SK-N-SH treated with all-trans-retinoic acid at 6 μM for 48 hours (cell line): ENCODE data around the gene APLP1.
A peak's percentile ranks its signal among the peaks of the same experiment; 100 is the strongest.

Experiments
- ATAC-seq: fragments of 200-7000 bp; cut with Tn5 transposase; 3 replicates; pipeline ENCODE4 v1.9.1; 2020; ENCODE audit warnings: mild to moderate bottlenecking, moderate library complexity
- ARNTL ChIP-seq: fragments of 450-650 bp; formaldehyde crosslinking; IDR thresholded peaks from 2 replicates; pipeline ENCODE4 v1.5.0; 2020; ENCODE audit warnings: low read depth, mild to moderate bottlenecking, moderate library complexity, borderline replicate concordance
- BACH2 ChIP-seq: fragments of 250-450 bp; sonication (Bioruptor Pico); IDR thresholded peaks from 2 replicates; pipeline ENCODE4 v1.9.0; 2021; ENCODE audit warnings: mild to moderate bottlenecking, borderline replicate concordance
- CSDC2 ChIP-seq: fragments of 250-450 bp; sonication (Bioruptor Pico); IDR thresholded peaks from 2 replicates; pipeline ENCODE4 v1.5.0; 2020; ENCODE audit warnings: mild to moderate bottlenecking, moderate library complexity
- ESRRG ChIP-seq: fragments of 250-450 bp; sonication (Bioruptor Pico); IDR thresholded peaks from 2 replicates; pipeline ENCODE4 v1.6.1; 2021; ENCODE audit warnings: mild to moderate bottlenecking
- GLIS3 ChIP-seq: fragments of 250-450 bp; sonication (Bioruptor Pico); IDR thresholded peaks from 2 replicates; pipeline ENCODE4 v1.5.0; 2020; ENCODE audit warnings: mild to moderate bottlenecking, moderate library complexity
- ISL1 ChIP-seq: fragments of 250-450 bp; sonication (Bioruptor Pico); IDR thresholded peaks from 2 replicates; pipeline ENCODE4 v2.1.2; 2022; ENCODE audit warnings: mild to moderate bottlenecking, moderate library complexity
- OSR1 ChIP-seq: fragments of 250-450 bp; sonication (Bioruptor Pico); IDR thresholded peaks from 2 replicates; pipeline ENCODE4 v1.8.0; 2022; ENCODE audit warnings: moderate library complexity, mild to moderate bottlenecking, inconsistent platforms
- PPARA ChIP-seq: fragments of 250-450 bp; sonication (Bioruptor Pico); IDR thresholded peaks from 2 replicates; pipeline ENCODE4 v1.5.0; 2020; ENCODE audit warnings: mild to moderate bottlenecking, borderline replicate concordance
- RARB ChIP-seq: fragments of 250-450 bp; sonication (Bioruptor Pico); IDR thresholded peaks from 2 replicates; pipeline ENCODE4 v1.8.0; 2021; ENCODE audit warnings: mild to moderate bottlenecking, moderate library complexity
- TOX ChIP-seq: fragments of 250-450 bp; sonication (Bioruptor Pico); IDR thresholded peaks from 2 replicates; pipeline ENCODE4 v1.8.0; 2021; ENCODE audit warnings: mild to moderate bottlenecking, moderate library complexity, borderline replicate concordance
- ZC3H10 ChIP-seq: fragments of 250-450 bp; sonication (Bioruptor Pico); IDR thresholded peaks from 2 replicates; pipeline ENCODE4 v1.5.1; 2021; ENCODE audit warnings: mild to moderate bottlenecking, moderate library complexity
- ZFP3 ChIP-seq: fragments of 250-450 bp; sonication (Bioruptor Pico); IDR thresholded peaks from 2 replicates; pipeline ENCODE4 v1.5.0; 2020; ENCODE audit warnings: mild to moderate bottlenecking, moderate library complexity
- ZFP30 ChIP-seq: fragments of 450-650 bp; formaldehyde crosslinking; IDR thresholded peaks from 2 replicates; pipeline ENCODE4 v1.5.0; 2022; ENCODE audit warnings: mild to moderate bottlenecking, moderate library complexity
- ZNF8 ChIP-seq: fragments of 450-650 bp; formaldehyde crosslinking; IDR thresholded peaks from 2 replicates; pipeline ENCODE4 v1.5.0; 2020; ENCODE audit warnings: mild to moderate bottlenecking, moderate library complexity
- TF ChIP-seq, protein P1 (sequence below): fragments of 250-450 bp; sonication (Bioruptor Pico); IDR thresholded peaks from 2 replicates; pipeline ENCODE4 v1.5.1; 2020; ENCODE audit warnings: low read depth, mild to moderate bottlenecking, moderate library complexity
- TF ChIP-seq, protein P2 (sequence below): fragments of 250-450 bp; sonication (Bioruptor Pico); IDR thresholded peaks from 2 replicates; pipeline ENCODE4 v1.5.0; 2020; ENCODE audit warnings: mild to moderate bottlenecking, moderate library complexity
- TF ChIP-seq, protein P3 (sequence below): fragments of 250-450 bp; sonication (Bioruptor Pico); IDR thresholded peaks from 2 replicates; pipeline ENCODE4 v1.5.1; 2021; ENCODE audit warnings: mild to moderate bottlenecking, moderate library complexity
- TF ChIP-seq, protein P4 (sequence below): fragments of 250-450 bp; sonication (Bioruptor Pico); IDR thresholded peaks from 2 replicates; pipeline ENCODE4 v1.8.0; 2020; ENCODE audit warnings: mild to moderate bottlenecking, moderate library complexity, borderline replicate concordance

APLP1 gene

DNA sequence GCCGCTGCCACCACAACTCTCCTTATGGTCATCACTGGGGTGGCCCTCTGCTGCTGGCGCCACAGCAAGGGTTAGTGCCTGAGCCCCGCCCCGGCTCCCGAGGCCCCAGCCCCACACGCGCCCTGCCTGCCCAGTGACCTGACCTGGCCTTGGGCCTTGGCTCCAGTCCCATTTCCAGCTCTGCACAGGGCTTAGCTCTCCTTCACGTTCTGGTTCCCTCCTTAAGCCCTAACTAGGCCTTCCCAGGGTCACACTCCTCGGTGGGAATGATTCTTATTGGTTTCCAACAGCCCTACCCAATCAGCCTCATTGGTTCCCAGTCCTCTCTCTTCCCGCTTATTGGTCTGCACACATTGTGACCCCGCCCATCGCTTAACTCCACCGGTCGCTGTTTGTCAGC lies 5.8 kb upstream of the APLP1 start:
- TF ChIP-seq OSR1 (CRISPR knock-in tag) (no peak), CSDC2 (CRISPR knock-in tag) (no peak), ARNTL (no peak), RARB (no peak), ZC3H10 (CRISPR knock-in tag) (no peak), ZFP3 (CRISPR knock-in tag) (no peak), PPARA (no peak), ISL1 (CRISPR knock-in tag) (no peak), GLIS3 (CRISPR knock-in tag) (no peak), ZFP30 (CRISPR knock-in tag) (no peak), BACH2 (CRISPR knock-in tag) (no peak), ZNF8 (no peak), ESRRG (no peak), TOX (CRISPR knock-in tag) (no peak)
- TF ChIP-seq, protein P1, sequence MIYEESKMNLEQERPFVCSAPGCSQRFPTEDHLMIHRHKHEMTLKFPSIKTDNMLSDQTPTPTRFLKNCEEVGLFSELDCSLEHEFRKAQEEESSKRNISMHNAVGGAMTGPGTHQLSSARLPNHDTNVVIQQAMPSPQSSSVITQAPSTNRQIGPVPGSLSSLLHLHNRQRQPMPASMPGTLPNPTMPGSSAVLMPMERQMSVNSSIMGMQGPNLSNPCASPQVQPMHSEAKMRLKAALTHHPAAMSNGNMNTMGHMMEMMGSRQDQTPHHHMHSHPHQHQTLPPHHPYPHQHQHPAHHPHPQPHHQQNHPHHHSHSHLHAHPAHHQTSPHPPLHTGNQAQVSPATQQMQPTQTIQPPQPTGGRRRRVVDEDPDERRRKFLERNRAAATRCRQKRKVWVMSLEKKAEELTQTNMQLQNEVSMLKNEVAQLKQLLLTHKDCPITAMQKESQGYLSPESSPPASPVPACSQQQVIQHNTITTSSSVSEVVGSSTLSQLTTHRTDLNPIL, result no peak
- TF ChIP-seq, protein P2, sequence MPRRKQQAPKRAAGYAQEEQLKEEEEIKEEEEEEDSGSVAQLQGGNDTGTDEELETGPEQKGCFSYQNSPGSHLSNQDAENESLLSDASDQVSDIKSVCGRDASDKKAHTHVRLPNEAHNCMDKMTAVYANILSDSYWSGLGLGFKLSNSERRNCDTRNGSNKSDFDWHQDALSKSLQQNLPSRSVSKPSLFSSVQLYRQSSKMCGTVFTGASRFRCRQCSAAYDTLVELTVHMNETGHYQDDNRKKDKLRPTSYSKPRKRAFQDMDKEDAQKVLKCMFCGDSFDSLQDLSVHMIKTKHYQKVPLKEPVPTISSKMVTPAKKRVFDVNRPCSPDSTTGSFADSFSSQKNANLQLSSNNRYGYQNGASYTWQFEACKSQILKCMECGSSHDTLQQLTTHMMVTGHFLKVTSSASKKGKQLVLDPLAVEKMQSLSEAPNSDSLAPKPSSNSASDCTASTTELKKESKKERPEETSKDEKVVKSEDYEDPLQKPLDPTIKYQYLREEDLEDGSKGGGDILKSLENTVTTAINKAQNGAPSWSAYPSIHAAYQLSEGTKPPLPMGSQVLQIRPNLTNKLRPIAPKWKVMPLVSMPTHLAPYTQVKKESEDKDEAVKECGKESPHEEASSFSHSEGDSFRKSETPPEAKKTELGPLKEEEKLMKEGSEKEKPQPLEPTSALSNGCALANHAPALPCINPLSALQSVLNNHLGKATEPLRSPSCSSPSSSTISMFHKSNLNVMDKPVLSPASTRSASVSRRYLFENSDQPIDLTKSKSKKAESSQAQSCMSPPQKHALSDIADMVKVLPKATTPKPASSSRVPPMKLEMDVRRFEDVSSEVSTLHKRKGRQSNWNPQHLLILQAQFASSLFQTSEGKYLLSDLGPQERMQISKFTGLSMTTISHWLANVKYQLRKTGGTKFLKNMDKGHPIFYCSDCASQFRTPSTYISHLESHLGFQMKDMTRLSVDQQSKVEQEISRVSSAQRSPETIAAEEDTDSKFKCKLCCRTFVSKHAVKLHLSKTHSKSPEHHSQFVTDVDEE (CRISPR knock-in tag), result no peak
- ATAC-seq, result no peak; the same call in 2 of the 3 replicates

DNA sequence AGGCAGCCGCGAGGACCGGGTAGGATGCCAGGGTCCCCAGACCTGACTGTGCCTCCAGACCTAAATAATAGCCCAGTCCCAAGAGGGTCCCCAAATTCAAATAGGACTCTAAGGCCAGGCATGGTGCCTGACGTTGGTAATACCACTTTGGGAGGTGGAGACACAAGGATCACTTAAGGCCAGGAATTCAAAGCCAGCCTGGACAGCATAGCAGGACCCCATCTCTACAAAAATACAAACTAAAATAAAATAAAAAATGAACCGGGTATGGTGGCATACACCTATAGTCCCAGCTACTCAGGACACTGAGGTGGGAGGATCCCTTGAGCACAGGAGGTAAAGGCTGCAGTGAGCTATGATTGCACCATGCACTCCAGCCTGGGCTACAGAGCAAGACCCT lies 5.4 kb upstream of the APLP1 start:
- ATAC-seq, result no peak
- TF ChIP-seq, protein P2 (CRISPR knock-in tag), result no peak
- TF ChIP-seq TOX (CRISPR knock-in tag) (no peak), RARB (no peak)
- TF ChIP-seq, protein P3, sequence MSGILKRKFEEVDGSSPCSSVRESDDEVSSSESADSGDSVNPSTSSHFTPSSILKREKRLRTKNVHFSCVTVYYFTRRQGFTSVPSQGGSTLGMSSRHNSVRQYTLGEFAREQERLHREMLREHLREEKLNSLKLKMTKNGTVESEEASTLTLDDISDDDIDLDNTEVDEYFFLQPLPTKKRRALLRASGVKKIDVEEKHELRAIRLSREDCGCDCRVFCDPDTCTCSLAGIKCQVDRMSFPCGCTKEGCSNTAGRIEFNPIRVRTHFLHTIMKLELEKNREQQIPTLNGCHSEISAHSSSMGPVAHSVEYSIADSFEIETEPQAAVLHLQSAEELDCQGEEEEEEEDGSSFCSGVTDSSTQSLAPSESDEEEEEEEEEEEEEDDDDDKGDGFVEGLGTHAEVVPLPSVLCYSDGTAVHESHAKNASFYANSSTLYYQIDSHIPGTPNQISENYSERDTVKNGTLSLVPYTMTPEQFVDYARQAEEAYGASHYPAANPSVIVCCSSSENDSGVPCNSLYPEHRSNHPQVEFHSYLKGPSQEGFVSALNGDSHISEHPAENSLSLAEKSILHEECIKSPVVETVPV (CRISPR knock-in tag), result no peak

DNA sequence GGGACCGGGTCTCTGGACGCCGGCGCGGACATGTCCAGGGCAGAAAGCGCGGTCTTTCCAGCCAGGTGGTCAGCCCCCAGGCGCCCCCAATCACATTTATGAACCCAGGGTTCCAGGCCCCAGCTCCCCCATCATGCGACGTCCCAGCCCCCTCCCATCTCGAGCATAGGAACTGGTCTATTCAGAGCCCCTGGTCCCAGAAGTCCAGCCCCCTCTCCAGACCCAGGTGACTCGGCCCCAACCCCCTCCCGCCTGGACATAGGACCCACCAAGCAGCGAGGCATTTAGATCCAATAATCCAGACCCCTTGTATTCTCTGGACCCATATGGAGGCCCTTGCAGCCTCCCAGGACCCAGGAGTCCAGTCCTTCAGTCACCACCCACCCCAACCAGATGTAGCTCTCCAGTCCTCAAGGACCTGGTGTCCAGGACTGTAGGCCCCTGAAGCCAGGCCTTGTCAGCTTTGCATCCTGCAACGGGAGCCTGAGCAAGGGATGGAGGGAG lies 501 bp downstream of the APLP1 start:
- ATAC-seq, result peak; percentile 45
- TF ChIP-seq, protein P4, sequence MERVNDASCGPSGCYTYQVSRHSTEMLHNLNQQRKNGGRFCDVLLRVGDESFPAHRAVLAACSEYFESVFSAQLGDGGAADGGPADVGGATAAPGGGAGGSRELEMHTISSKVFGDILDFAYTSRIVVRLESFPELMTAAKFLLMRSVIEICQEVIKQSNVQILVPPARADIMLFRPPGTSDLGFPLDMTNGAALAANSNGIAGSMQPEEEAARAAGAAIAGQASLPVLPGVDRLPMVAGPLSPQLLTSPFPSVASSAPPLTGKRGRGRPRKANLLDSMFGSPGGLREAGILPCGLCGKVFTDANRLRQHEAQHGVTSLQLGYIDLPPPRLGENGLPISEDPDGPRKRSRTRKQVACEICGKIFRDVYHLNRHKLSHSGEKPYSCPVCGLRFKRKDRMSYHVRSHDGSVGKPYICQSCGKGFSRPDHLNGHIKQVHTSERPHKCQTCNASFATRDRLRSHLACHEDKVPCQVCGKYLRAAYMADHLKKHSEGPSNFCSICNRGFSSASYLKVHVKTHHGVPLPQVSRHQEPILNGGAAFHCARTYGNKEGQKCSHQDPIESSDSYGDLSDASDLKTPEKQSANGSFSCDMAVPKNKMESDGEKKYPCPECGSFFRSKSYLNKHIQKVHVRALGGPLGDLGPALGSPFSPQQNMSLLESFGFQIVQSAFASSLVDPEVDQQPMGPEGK (CRISPR knock-in tag), result no peak
- TF ChIP-seq, protein P2 (CRISPR knock-in tag), result no peak
- TF ChIP-seq, all 23 proteins: peak for 0
